Thoracic aorta (tissue), 2 donors: Measurements from ENCODE around the gene NR3C2. TPM values are rescaled to one million over a fixed set of nuclear protein-coding genes. Genes with fewer than 3 reads are reported as not detected.

ENCODE experiments used
- ATAC-seq: fragments of 150-250 bp; one replicate; pipeline ENCODE4 v1.8.0; 2017; ENCODE audit warnings: low read depth; ENCODE audit not compliant: insufficient number of reproducible peaks, low FRiP score
- DNase-seq: peaks from one replicate; pipeline ENCODE4 v3.0.0-alpha.2; 2020; ENCODE audit warnings: low spot score
- H3K27ac ChIP-seq, 2 donors: fragments of 200-600 bp; sonication (generic); 1 replicate in 1 of 2; 2 replicates in 1 of 2; pipeline ENCODE4 v1.5.1; 2016; ENCODE audit warnings: mild to moderate bottlenecking in 2 of 2, moderate library complexity in 2 of 2
- H3K27me3 ChIP-seq: fragments of 200-600 bp; sonication (generic); replicated peaks from 2 replicates; pipeline ENCODE4 v1.6.0; 2016; ENCODE audit warnings: mild to moderate bottlenecking; ENCODE audit not compliant: insufficient read depth
- H3K36me3 ChIP-seq: fragments of 200-600 bp; sonication (generic); one replicate; pipeline ENCODE4 v1.5.1; 2016
- H3K4me1 ChIP-seq, 2 donors: fragments of 200-600 bp; sonication (generic); 1 replicate in 1 of 2; 2 replicates in 1 of 2; pipeline versions ENCODE4 v1.5.1 to v1.6.0; 2016; ENCODE audit warnings: low read depth in 2 of 2, mild to moderate bottlenecking in 1 of 2; ENCODE audit not compliant: control insufficient read depth in 1 of 2
- H3K4me3 ChIP-seq: fragments of 200-600 bp; sonication (generic); 2 replicates; pipeline ENCODE4 v1.5.1; 2016; ENCODE audit warnings: mild to moderate bottlenecking
- H3K9me3 ChIP-seq: fragments of 200-600 bp; sonication (generic); 2 replicates; pipeline ENCODE4 v1.5.1; 2016
- CTCF ChIP-seq: fragments of 200-600 bp; sonication (generic); IDR thresholded peaks from one replicate; pipeline ENCODE4 v1.5.1; 2019; ENCODE audit warnings: antibody characterized with exemption
- total RNA-seq, 2 donors: library from RNA; depleted of rRNA; stranded (reverse); fragments of >200 nt; gene quantifications; one replicate each; pipeline versions ENCODE4 v1.1.0 to v1.2.3, GENCODE V29; 2016

Gene NR3C2
- total RNA-seq, 2 donors from 2014 or later, result 11.2 to 18.1 TPM

GRCh38 chr4:148395771-148396170, 46.4 kb downstream of the NR3C2 start:
- H3K27ac ChIP-seq, result no peak overlapping the region
- no peaks in the 10 kb centered on the region for H3K27me3 ChIP-seq
- H3K36me3 ChIP-seq, result no peaks in the 10 kb centered on the region
- H3K4me1 ChIP-seq, result no peaks in the 10 kb centered on the region
- DNase-seq (no peak), ATAC-seq (no peak)
- no peak overlapping the region for H3K4me3 ChIP-seq
- no peaks in the 10 kb centered on the region for H3K9me3 ChIP-seq
- TF ChIP-seq CTCF, result no peak

GRCh38 chr4:148391056-148391455, 51.2 kb downstream of the NR3C2 start:
- H3K4me1 ChIP-seq, result no peaks in the 10 kb centered on the region
- no peaks in the 10 kb centered on the region for H3K27me3 ChIP-seq
- TF ChIP-seq CTCF, result no peak
- ATAC-seq (no peak), DNase-seq (no peak)
- no peak overlapping the region for H3K4me3 ChIP-seq
- H3K27ac ChIP-seq, result no peak overlapping the region
- H3K9me3 ChIP-seq, result no peaks in the 10 kb centered on the region
- no peaks in the 10 kb centered on the region for H3K36me3 ChIP-seq

- H3K36me3 ChIP-seq, result no peaks in the 10 kb centered on the region
- H3K9me3 ChIP-seq, result no peaks in the 10 kb centered on the region
- no peak for TF ChIP-seq CTCF
- no peak overlapping the region for H3K4me3 ChIP-seq
- no peak for DNase-seq
- no peak overlapping the region for H3K27ac ChIP-seq
- no peaks in the 10 kb centered on the region for H3K4me1 ChIP-seq
- no peak for ATAC-seq
- H3K27me3 ChIP-seq, result no peaks in the 10 kb centered on the region
Observed at GRCh38 chr4:148390311-148390710, 51.9 kb downstream of the NR3C2 start.

DNA sequence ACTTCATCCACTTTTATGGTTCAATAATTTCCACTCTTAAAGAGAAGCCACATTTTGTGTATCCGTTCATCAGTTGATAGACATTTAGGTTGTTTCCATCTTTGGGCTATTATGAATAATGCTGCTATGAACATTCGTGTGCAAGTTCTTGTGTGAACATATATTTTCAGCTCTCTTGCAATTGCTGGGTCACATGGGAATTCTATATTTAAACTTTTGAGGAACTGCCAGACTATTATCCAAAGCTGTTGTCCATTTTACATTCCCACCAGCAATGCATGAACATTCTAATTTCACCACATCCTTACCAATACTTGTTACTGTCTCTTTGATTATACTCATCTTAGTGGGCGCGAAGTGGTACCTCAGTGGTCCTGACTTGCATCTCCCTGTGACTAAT, 61.9 kb downstream of the NR3C2 start:
- TF ChIP-seq CTCF, result no peak
- ATAC-seq (no peak), DNase-seq (no peak)

GRCh38 chr4:148376151-148376550, 66.1 kb downstream of the NR3C2 start:
- Histone ChIP-seq H3K4me3 (peak overlapping the region; percentile 62), H3K36me3 (no peaks in the 10 kb centered on the region), H3K27ac (no peak overlapping the region), H3K9me3 (no peaks in the 10 kb centered on the region), H3K27me3 (no peaks in the 10 kb centered on the region), H3K4me1 (peaks cover 3 to 4% of the 10 kb centered on the region in 2 donors)
- ATAC-seq (no peak), DNase-seq (no peak)
- no peak for TF ChIP-seq CTCF

More for the DNA sequence above, 61.9 kb downstream of the NR3C2 start:
- H3K27me3 ChIP-seq, result no peaks in the 10 kb centered on the region
- peaks cover 3 to 4% of the 10 kb centered on the region in 2 donors for H3K4me1 ChIP-seq
- no peak overlapping the region for H3K4me3 ChIP-seq
- H3K27ac ChIP-seq, result no peak overlapping the region
- H3K9me3 ChIP-seq, result no peaks in the 10 kb centered on the region
- H3K36me3 ChIP-seq, result no peaks in the 10 kb centered on the region
